HG02943 (cell line): ENCODE data around the gene ARHGDIG.
"Not testable (repeated sequence)": the region's sequence is repeated elsewhere in the genome, so short reads cannot be mapped to it uniquely, and the experiment has no call there.

Source experiments
- ATAC-seq: cut with Tn5 transposase; IDR thresholded peaks from one replicate; pipeline ENCODE4 v1.9.1; 2021; ENCODE audit warnings: mild to moderate bottlenecking, low read depth, moderate library complexity; ENCODE audit not compliant: unreplicated experiment

ARHGDIG gene

GRCh38 chr16:322476-323143 is 42.2 kb downstream of the ARHGDIG start:
- no peak for ATAC-seq

- no peak for ATAC-seq
These were observed 43.7 kb downstream of the ARHGDIG start for GRCh38 chr16:324201-324450.

GRCh38 chr16:324451-325334 is 44.3 kb downstream of the ARHGDIG start:
- no peak for ATAC-seq

- no peak for ATAC-seq
These were observed 45.2 kb downstream of the ARHGDIG start for GRCh38 chr16:325375-326145.

- no peak for ATAC-seq
These were observed 50.4 kb downstream of the ARHGDIG start for GRCh38 chr16:330741-331140.

- not testable (repeated sequence) for ATAC-seq
These were observed 50.9 kb downstream of the ARHGDIG start for GRCh38 chr16:331181-331814.
